ENCODE measurements around the gene USH2A.

- TF ChIP-seq, protein P1, sequence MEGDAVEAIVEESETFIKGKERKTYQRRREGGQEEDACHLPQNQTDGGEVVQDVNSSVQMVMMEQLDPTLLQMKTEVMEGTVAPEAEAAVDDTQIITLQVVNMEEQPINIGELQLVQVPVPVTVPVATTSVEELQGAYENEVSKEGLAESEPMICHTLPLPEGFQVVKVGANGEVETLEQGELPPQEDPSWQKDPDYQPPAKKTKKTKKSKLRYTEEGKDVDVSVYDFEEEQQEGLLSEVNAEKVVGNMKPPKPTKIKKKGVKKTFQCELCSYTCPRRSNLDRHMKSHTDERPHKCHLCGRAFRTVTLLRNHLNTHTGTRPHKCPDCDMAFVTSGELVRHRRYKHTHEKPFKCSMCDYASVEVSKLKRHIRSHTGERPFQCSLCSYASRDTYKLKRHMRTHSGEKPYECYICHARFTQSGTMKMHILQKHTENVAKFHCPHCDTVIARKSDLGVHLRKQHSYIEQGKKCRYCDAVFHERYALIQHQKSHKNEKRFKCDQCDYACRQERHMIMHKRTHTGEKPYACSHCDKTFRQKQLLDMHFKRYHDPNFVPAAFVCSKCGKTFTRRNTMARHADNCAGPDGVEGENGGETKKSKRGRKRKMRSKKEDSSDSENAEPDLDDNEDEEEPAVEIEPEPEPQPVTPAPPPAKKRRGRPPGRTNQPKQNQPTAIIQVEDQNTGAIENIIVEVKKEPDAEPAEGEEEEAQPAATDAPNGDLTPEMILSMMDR (IDR thresholded peaks at IDR 0.05): no peak
- TF ChIP-seq POLR2A (IDR thresholded peaks at IDR 0.05): no peak
- no peak for TF ChIP-seq POLR2AphosphoS5 (IDR thresholded peaks at IDR 0.05)
Measured at GRCh38 chr1:215833941-215834729, 589.1 kb downstream of the USH2A start.

All from gastroesophageal sphincter (tissue), 3 donors.